Peyer's patch (tissue), 4 donors: ENCODE data around the gene PGM1. TPM values are rescaled to one million over a fixed set of nuclear protein-coding genes. Genes with fewer than 3 reads are reported as not detected.
A peak's percentile ranks its signal among the peaks of the same experiment; 100 is the strongest.

Experiments used
- DNase-seq, 3 donors: peaks; one replicate each; pipeline ENCODE4 v3.0.0-alpha.2; 2017 to 2019
- H3K27ac ChIP-seq, 4 donors: fragments of 200-600 bp; sonication (generic); one replicate each; pipeline ENCODE4 v1.5.1; 2016 to 2019
- H3K27me3 ChIP-seq, 2 donors: fragments of 200-600 bp; sonication (generic); one replicate each; pipeline ENCODE4 v1.5.1; 2019
- H3K36me3 ChIP-seq, 3 donors: fragments of 200-600 bp; sonication (generic); one replicate each; pipeline ENCODE4 v1.5.1; 2016 to 2019
- H3K4me1 ChIP-seq, 4 donors: fragments of 200-600 bp; sonication (generic); one replicate each; pipeline ENCODE4 v1.5.1; 2016 to 2019
- H3K4me3 ChIP-seq, 4 donors: fragments of 200-600 bp; sonication (generic); 1 replicate in 3 of 4; 2 replicates in 1 of 4; pipeline ENCODE4 v1.5.1; 2016 to 2019; ENCODE audit warnings: mild to moderate bottlenecking in 1 of 4
- H3K9me3 ChIP-seq, 4 donors: fragments of 200-600 bp; sonication (generic); one replicate each; pipeline ENCODE4 v1.5.1; 2016 to 2019; ENCODE audit warnings: mild to moderate bottlenecking in 1 of 4
- POLR2A ChIP-seq, 2 donors: fragments of 450-650 bp; IDR thresholded peaks; one replicate each; pipeline ENCODE4 v1.5.1; 2017; ENCODE audit warnings: antibody characterized with exemption in 2 of 2, mild to moderate bottlenecking in 2 of 2, moderate library complexity in 2 of 2
- total RNA-seq, 4 donors: library from RNA; depleted of rRNA; stranded (reverse); fragments of >200 nt; gene quantifications; one replicate each; pipeline ENCODE4 v1.1.0, GENCODE V29; 2016
- TF ChIP-seq, protein P1 (sequence below), 6 experiments: fragments of 450-650 bp in 4 of 6; fragments of 200-600 bp in 2 of 6; sonication (generic) in 1 of 6; IDR thresholded peaks; one replicate each; pipeline ENCODE4 v1.5.1; 2017 to 2019; ENCODE audit warnings: antibody characterized with exemption in 6 of 6, mild to moderate bottlenecking in 3 of 6, moderate library complexity in 1 of 6

Gene PGM1
- total RNA-seq, 4 donors from 2014 or later, result 62.7 to 97.2 (median 75.3) TPM

DNA sequence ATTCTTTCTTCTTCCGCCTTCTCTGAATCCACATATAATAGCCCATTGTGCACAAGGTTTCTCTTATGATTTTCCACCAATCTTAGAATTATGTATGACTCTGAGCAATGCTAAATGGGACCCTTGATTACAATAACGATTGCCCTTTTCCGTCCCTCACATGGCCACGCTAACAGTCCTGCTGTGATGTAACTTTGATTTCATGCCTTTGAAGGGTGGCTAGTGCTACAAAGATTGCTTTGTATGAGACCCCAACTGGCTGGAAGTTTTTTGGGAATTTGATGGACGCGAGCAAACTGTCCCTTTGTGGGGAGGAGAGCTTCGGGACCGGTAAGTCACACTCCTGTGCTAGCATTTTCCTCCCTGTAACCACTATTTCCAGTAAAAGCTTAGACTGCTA, 45.3 kb downstream of the PGM1 start:
- H3K36me3 ChIP-seq, result peaks cover 0 to 37% (median 0%) of the 10 kb centered on the region in 3 donors
- H3K27me3 ChIP-seq, result no peaks in the 10 kb centered on the region
- no peak for DNase-seq
- H3K27ac ChIP-seq, result no peak overlapping the region
- no peak overlapping the region for H3K4me3 ChIP-seq
- no peaks in the 10 kb centered on the region for H3K9me3 ChIP-seq
- peaks cover 0 to 15% (median 2%) of the 10 kb centered on the region in 4 donors for H3K4me1 ChIP-seq
- TF ChIP-seq, protein P1, sequence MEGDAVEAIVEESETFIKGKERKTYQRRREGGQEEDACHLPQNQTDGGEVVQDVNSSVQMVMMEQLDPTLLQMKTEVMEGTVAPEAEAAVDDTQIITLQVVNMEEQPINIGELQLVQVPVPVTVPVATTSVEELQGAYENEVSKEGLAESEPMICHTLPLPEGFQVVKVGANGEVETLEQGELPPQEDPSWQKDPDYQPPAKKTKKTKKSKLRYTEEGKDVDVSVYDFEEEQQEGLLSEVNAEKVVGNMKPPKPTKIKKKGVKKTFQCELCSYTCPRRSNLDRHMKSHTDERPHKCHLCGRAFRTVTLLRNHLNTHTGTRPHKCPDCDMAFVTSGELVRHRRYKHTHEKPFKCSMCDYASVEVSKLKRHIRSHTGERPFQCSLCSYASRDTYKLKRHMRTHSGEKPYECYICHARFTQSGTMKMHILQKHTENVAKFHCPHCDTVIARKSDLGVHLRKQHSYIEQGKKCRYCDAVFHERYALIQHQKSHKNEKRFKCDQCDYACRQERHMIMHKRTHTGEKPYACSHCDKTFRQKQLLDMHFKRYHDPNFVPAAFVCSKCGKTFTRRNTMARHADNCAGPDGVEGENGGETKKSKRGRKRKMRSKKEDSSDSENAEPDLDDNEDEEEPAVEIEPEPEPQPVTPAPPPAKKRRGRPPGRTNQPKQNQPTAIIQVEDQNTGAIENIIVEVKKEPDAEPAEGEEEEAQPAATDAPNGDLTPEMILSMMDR (IDR thresholded peaks at IDR 0.05), result no peak
- no peak for TF ChIP-seq POLR2A (IDR thresholded peaks at IDR 0.05)

GRCh38 chr1:63638875-63639274, 45.7 kb downstream of the PGM1 start:
- H3K27me3 ChIP-seq, result no peaks in the 10 kb centered on the region
- peaks cover 0 to 19% (median 2%) of the 10 kb centered on the region in 4 donors for H3K4me1 ChIP-seq
- H3K4me3 ChIP-seq, result no peak overlapping the region
- no peak for DNase-seq
- TF ChIP-seq POLR2A (IDR thresholded peaks at IDR 0.05), result no peak
- TF ChIP-seq, protein P1 (IDR thresholded peaks at IDR 0.05), result no peak
- no peak overlapping the region for H3K27ac ChIP-seq
- peaks cover 0 to 37% (median 0%) of the 10 kb centered on the region in 3 donors for H3K36me3 ChIP-seq
- H3K9me3 ChIP-seq, result no peaks in the 10 kb centered on the region

DNA sequence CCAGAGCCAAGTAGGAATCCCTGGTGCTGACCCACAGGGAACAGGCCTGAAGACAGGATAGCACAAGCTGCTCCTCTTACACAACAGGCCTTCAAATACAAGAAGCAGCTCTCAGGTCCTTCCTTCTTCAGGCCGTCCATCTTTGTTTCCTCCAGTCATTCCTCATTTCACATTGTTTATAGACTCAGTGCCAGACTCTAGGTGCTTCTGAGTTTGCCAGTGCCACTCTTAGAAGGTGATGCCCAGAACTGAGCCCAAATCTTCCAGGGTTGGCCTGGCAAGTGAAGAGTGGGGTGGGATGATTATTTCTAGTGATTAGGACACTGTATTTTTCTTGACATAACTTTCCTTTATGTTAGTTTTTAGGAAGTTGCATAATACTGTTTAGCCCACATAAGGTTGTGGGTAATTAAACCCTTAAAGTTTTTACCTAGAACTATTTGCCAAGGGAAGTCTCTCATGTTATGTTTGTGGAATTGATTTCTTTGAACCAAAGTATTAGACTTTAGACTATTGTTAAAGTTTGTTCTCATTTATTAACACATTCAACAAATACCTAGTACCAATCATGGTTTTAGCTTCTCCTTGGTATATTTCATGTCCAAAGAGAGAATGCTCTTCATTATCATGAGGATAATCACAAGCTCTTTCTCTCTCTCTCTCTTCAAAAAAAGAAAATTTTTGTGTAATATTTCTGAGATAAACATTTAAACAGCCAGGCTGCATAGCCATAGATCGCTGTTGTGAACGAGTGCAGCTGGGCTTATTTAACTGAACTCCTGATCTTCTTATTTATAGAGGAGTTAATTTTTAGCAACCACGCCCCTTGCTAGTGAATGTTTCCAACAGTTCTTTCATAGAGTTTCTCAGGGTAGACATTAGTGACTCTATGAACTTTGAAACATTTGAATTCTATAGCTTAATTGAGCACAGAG, 47.7 kb downstream of the PGM1 start:
- H3K27me3 ChIP-seq, result no peaks in the 10 kb centered on the region
- no peak overlapping the region for H3K4me3 ChIP-seq
- peaks cover 0 to 30% (median 0%) of the 10 kb centered on the region in 3 donors for H3K36me3 ChIP-seq
- DNase-seq, result no peak
- no peaks in the 10 kb centered on the region for H3K9me3 ChIP-seq
- no peak for TF ChIP-seq POLR2A (IDR thresholded peaks at IDR 0.05)
- H3K27ac ChIP-seq, result peak overlapping the region in 2 of 4 donors; percentile 50 to 52
- H3K4me1 ChIP-seq, result peaks cover 0 to 27% (median 2%) of the 10 kb centered on the region in 4 donors

DNA sequence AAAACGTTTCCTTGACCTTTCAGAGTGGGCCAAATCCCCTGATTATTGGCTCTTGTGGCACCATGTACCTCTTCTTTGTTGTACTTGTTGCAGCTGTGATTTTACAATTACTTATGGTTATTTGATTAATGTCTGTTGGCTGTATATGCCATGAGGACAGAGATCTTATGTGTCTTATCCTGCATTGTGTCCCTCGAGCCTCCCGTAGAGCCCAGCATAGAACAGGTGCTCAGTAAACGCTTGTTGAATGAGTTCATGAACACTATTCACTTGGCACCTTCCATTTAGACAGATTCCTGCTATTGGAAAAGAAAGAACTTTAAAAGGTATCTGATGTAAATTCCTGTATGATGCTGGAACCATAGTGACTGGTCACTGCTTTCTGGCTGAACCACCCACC, 48.4 kb downstream of the PGM1 start:
- Histone ChIP-seq H3K36me3 (peaks cover 0 to 23% (median 0%) of the 10 kb centered on the region in 3 donors), H3K9me3 (no peaks in the 10 kb centered on the region), H3K27me3 (no peaks in the 10 kb centered on the region), H3K27ac (peak overlapping the region in 2 of 4 donors; percentile 50 to 52), H3K4me1 (peaks cover 0 to 27% (median 2%) of the 10 kb centered on the region in 4 donors), H3K4me3 (no peak overlapping the region)
- TF ChIP-seq, protein P1 (IDR thresholded peaks at IDR 0.05), result no peak
- no peak for TF ChIP-seq POLR2A (IDR thresholded peaks at IDR 0.05)
- no peak for DNase-seq

GRCh38 chr1:63642901-63643300, 49.7 kb downstream of the PGM1 start:
- peaks cover 0 to 27% (median 2%) of the 10 kb centered on the region in 4 donors for H3K4me1 ChIP-seq
- DNase-seq, result no peak
- no peak overlapping the region for H3K4me3 ChIP-seq
- H3K27ac ChIP-seq, result peak overlapping the region in 2 of 4 donors; percentile 13 to 37
- H3K27me3 ChIP-seq, result no peaks in the 10 kb centered on the region
- TF ChIP-seq POLR2A (IDR thresholded peaks at IDR 0.05), result no peak
- TF ChIP-seq, protein P1 (IDR thresholded peaks at IDR 0.05), result no peak
- no peaks in the 10 kb centered on the region for H3K9me3 ChIP-seq
- peaks cover 0 to 10% (median 0%) of the 10 kb centered on the region in 3 donors for H3K36me3 ChIP-seq

DNA sequence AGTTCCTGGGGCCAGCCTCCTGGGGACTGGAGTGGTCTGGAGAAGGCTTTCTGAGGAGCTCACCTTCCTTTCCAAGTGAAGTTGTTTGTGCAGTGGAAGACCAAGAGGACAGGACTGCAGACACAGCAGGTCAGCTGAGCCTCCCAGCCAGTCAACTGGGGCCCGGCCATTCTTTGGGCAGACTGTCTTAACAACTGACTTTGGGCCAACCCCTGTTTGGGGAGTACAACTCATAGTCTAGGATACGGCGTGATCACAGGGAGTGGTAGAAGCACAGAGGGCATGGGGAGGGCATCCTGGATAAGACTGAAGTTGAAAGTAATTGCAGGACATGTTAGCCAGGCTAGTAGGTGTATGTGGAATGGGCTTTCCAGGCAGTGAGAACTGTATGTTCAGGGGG, 50.3 kb downstream of the PGM1 start:
- Histone ChIP-seq H3K9me3 (no peaks in the 10 kb centered on the region), H3K4me1 (peaks cover 0 to 27% (median 2%) of the 10 kb centered on the region in 4 donors), H3K27me3 (no peaks in the 10 kb centered on the region), H3K36me3 (peaks cover 0 to 9% (median 0%) of the 10 kb centered on the region in 3 donors), H3K27ac (peak overlapping the region in 3 of 4 donors; percentile 13 to 37 (median 15)), H3K4me3 (no peak overlapping the region)
- no peak for TF ChIP-seq POLR2A (IDR thresholded peaks at IDR 0.05)
- TF ChIP-seq, protein P1 (IDR thresholded peaks at IDR 0.05), result no peak
- peak in 1 of 3 donors; percentile 53 for DNase-seq
